K562 (cell line): ENCODE data around the gene GRB14. TPM values are rescaled to one million over a fixed set of nuclear protein-coding genes. Genes with fewer than 3 reads are reported as not detected.

ENCODE experiments used
- ATAC-seq: fragments of 200-7000 bp; cut with Tn5 transposase; 3 replicates; pipeline ENCODE4 v1.9.1; 2020; ENCODE audit warnings: moderate library complexity
- BruUV-seq: library from RNA; stranded (reverse); fragments of 400-500 nt; replicated peaks from 2 replicates; lab custom pipeline; 2021; lab: Mats Ljungman, UMichigan
- CTCF ChIA-PET: fragments of 300-600 bp; formaldehyde crosslinking; extraction: SDS; loops from one replicate; lab custom pipeline; 2021; ENCODE audit warnings: low intra/inter-chr PET ratio; lab: Yijun Ruan, JAX
- POLR2A ChIA-PET: fragments of 300-600, 350-650 bp; sonication (Branson Sonifier 250); formaldehyde crosslinking; extraction: SDS; loops from one replicate; lab custom pipeline; 2021; ENCODE audit warnings: antibody characterized with exemption, inconsistent platforms; lab: Yijun Ruan, JAX
- DNase-seq, 4 experiments: peaks; one replicate each; pipeline versions ENCODE4 v3.0.0 to v3.0.0-alpha.2; 2011 to 2018; ENCODE audit warnings: low spot score in 3 of 4, mixed read lengths in 3 of 4; ENCODE audit errors: extremely low read depth in 1 of 4
- FAIRE-seq: peaks from 2 replicates; lab custom pipeline; 2011; peaks lifted over from hg19 to GRCh38; lab: Jason Lieb, UNC
- H2AFZ ChIP-seq: 2 replicates; pipeline ENCODE4 v1.6.0; 2011; ENCODE audit warnings: low read depth, low read length, control low read depth, inconsistent platforms
- H3K27ac ChIP-seq: fragments of 200-600 bp; 3 replicates; pipeline ENCODE4 v1.8.0; 2011; ENCODE audit warnings: low read depth, mild to moderate bottlenecking, control low read depth, inconsistent platforms, low read length, moderate library complexity, mixed read lengths; ENCODE audit errors: extremely low read depth
- H3K27me3 ChIP-seq, 2 experiments: fragments of 300-600 bp in 1 of 2; 2 replicates in 1 of 2; 3 replicates in 1 of 2; pipeline versions ENCODE4 v1.6.0 to v1.8.0; 2011; ENCODE audit warnings: inconsistent platforms in 2 of 2, low read length in 2 of 2, mild to moderate bottlenecking in 1 of 2, mixed read lengths in 1 of 2, moderate library complexity in 1 of 2; ENCODE audit not compliant: control insufficient read depth in 2 of 2, insufficient read depth in 2 of 2
- H3K36me3 ChIP-seq: fragments of 300-600 bp; 3 replicates; pipeline ENCODE4 v1.8.0; 2011; ENCODE audit warnings: mild to moderate bottlenecking, low read length, inconsistent platforms; ENCODE audit not compliant: control insufficient read depth, insufficient read depth
- H3K4me1 ChIP-seq, 2 experiments: fragments of 200-600 bp in 1 of 2; replicated peaks in 1 of 2; 2 replicates in 1 of 2; 3 replicates in 1 of 2; pipeline versions ENCODE4 v1.5.1 to v1.8.0; 2011; ENCODE audit warnings: inconsistent platforms in 2 of 2, low read length in 2 of 2, mild to moderate bottlenecking in 1 of 2, mixed read lengths in 1 of 2, moderate library complexity in 1 of 2; ENCODE audit not compliant: control insufficient read depth in 2 of 2, insufficient read depth in 2 of 2
- H3K4me2 ChIP-seq: 2 replicates; pipeline ENCODE4 v1.6.1; 2011; ENCODE audit warnings: low read length, control low read depth, inconsistent platforms, mixed read lengths; ENCODE audit not compliant: insufficient read depth
- H3K4me3 ChIP-seq: fragments of 200-600 bp; sonication (generic), shearing (Covaris generic); 2 replicates; pipeline ENCODE4 v1.5.1; 2016; ENCODE audit warnings: control low read depth, inconsistent platforms
- H3K79me2 ChIP-seq: fragments of 200-600 bp; 3 replicates; pipeline ENCODE4 v1.8.0; 2011; ENCODE audit warnings: low read length, inconsistent platforms; ENCODE audit not compliant: control insufficient read depth, insufficient read depth
- H3K9ac ChIP-seq, 2 experiments: 2 replicates each; pipeline versions ENCODE4 v1.6.0 to v1.6.1; 2011; ENCODE audit warnings: low read depth in 2 of 2, low read length in 2 of 2, control low read depth in 1 of 2, inconsistent platforms in 1 of 2, mild to moderate bottlenecking in 1 of 2, mixed read lengths in 1 of 2; ENCODE audit not compliant: insufficient read depth in 1 of 2
- H3K9me1 ChIP-seq: one replicate; pipeline ENCODE4 v1.6.0; 2011; ENCODE audit warnings: inconsistent platforms, mild to moderate bottlenecking, low read length, moderate library complexity; ENCODE audit not compliant: control insufficient read depth, insufficient read depth
- H3K9me3 ChIP-seq: replicated peaks from 2 replicates; pipeline ENCODE4 v1.5.1; 2011; ENCODE audit warnings: low read depth, low read length, inconsistent platforms; ENCODE audit not compliant: control insufficient read depth, insufficient read depth
- H4K20me1 ChIP-seq: replicated peaks from 2 replicates; pipeline ENCODE4 v1.6.1; 2011; ENCODE audit warnings: low read length, inconsistent platforms, mixed read lengths; ENCODE audit not compliant: control insufficient read depth, insufficient read depth
- ATF6 ChIP-seq: sonication (generic); formaldehyde crosslinking; IDR thresholded peaks from 2 replicates; pipeline ENCODE4 v1.4.0; 2020; ENCODE audit warnings: mild to moderate bottlenecking, missing genetic modification reagents
- BRD4 ChIP-seq: fragments of 200-600 bp; sonication (generic); IDR thresholded peaks from 2 replicates; pipeline ENCODE4 v1.6.1; 2017; ENCODE audit warnings: inconsistent platforms
- EP400 ChIP-seq: fragments of 450-650 bp; IDR thresholded peaks from 2 replicates; pipeline ENCODE4 v1.6.1; 2017; ENCODE audit warnings: antibody characterized with exemption, mild to moderate bottlenecking, moderate library complexity
- GABPB2 ChIP-seq: fragments of 250-450 bp; sonication (Bioruptor Pico); conservative IDR thresholded peaks from 2 replicates; pipeline ENCODE4 v1.5.1; 2021; ENCODE audit warnings: mild to moderate bottlenecking
- ID3 ChIP-seq, 2 experiments: fragments of 250-450 bp in 1 of 2; fragments of 450-650 bp in 1 of 2; sonication (Bioruptor Pico) in 1 of 2; IDR thresholded peaks; 2 replicates each; pipeline versions ENCODE4 v1.6.1 to v1.8.0; 2016 to 2021; ENCODE audit warnings: mild to moderate bottlenecking in 2 of 2, moderate library complexity in 2 of 2, missing compliant biosample characterization in 1 of 2, missing genetic modification characterization in 1 of 2
- IRF2 ChIP-seq: sonication (generic); formaldehyde crosslinking; IDR thresholded peaks from 2 replicates; pipeline ENCODE4 v1.8.1; 2022; ENCODE audit warnings: mild to moderate bottlenecking, missing genetic modification reagents
- POLR2A ChIP-seq: fragments of 450-650 bp; conservative IDR thresholded peaks from 2 replicates; pipeline ENCODE4 v1.6.1; 2016
- SLC30A9 ChIP-seq: fragments of 250-450 bp; sonication (Bioruptor Pico); IDR thresholded peaks from 2 replicates; pipeline ENCODE4 v1.8.0; 2022; ENCODE audit warnings: mild to moderate bottlenecking, moderate library complexity
- ZBED1 ChIP-seq: IDR thresholded peaks from 2 replicates; pipeline ENCODE4 v1.6.1; 2014
- ZNF282 ChIP-seq: sonication (generic); formaldehyde crosslinking; IDR thresholded peaks from 2 replicates; pipeline ENCODE4 v1.8.1; 2023; ENCODE audit warnings: missing genetic modification reagents
- ZNF511 ChIP-seq: sonication (generic); formaldehyde crosslinking; IDR thresholded peaks from 2 replicates; pipeline ENCODE4 v1.8.0; 2022; ENCODE audit warnings: mild to moderate bottlenecking, missing genetic modification reagents
- WGBS: fragments of 100-300 bp; shearing (Covaris generic); methylation state at CpG from one replicate; pipeline ENCODE4 v1.1.6; 2016; ENCODE audit warnings: low coverage, mixed read lengths; ENCODE audit not compliant: insufficient coverage; ENCODE audit errors: missing lambda C conversion rate; 5-methylcytosine and 5-hydroxymethylcytosine counted together
- in situ Hi-C: fragments of 300-500 bp; cut with MboI; formaldehyde crosslinking; loops from 4 replicates; pipeline ENCODE4 v1.15.0; 2018; ENCODE audit warnings: inconsistent platforms, mixed read lengths
- intact Hi-C: fragments of 100-400 bp; cut with micrococcal nuclease; formaldehyde crosslinking; loops from 2 replicates; pipeline ENCODE4 v1.14.2; 2022
- polyA plus RNA-seq, 8 experiments: library from polyadenylated mRNA; depleted of rRNA in 4 of 8; stranded (reverse) in 5 of 8; unstranded in 3 of 8; fragments of >200 nt; fragmentation: Nextera tagmentation in 2 of 8; fragmentation: Illumina TruSeq in 1 of 8; extraction: Ambion mirVana in 2 of 8; extraction: Trizol in 1 of 8; gene quantifications; 2 replicates each; pipeline versions ENCODE4 v1.2.1 to v1.2.3, GENCODE V29; 2011 to 2014; ENCODE audit warnings: inconsistent platforms in 1 of 8, missing spikeins in 1 of 8
- total RNA-seq, 7 experiments: library from RNA; depleted of rRNA in 6 of 7; stranded (reverse); fragments of >200 nt in 6 of 7; fragmentation: Illumina TruSeq in 2 of 7; extraction: Trizol in 2 of 7; gene quantifications; 2 replicates each; pipeline versions ENCODE4 v1.2.1 to v1.2.3, GENCODE V29; 2011 to 2021; ENCODE audit warnings: low replicate concordance in 1 of 7
- TF ChIP-seq, protein P1 (sequence below): sonication (generic); formaldehyde crosslinking; IDR thresholded peaks from 2 replicates; pipeline ENCODE4 v1.8.0; 2022; ENCODE audit warnings: mild to moderate bottlenecking, low read depth, missing genetic modification reagents
- TF ChIP-seq, protein P2 (sequence below): fragments of 450-650 bp; IDR thresholded peaks from 2 replicates; pipeline ENCODE4 v1.6.1; 2017; ENCODE audit warnings: antibody characterized with exemption
- TF ChIP-seq, protein P3 (sequence below): sonication (generic); formaldehyde crosslinking; IDR thresholded peaks from 2 replicates; pipeline ENCODE4 v1.8.0; 2022; ENCODE audit warnings: mild to moderate bottlenecking, missing genetic modification reagents

GRB14 gene
- total and polyA plus RNA-seq, 9 of the 15 experiments (the other 6 are each of a cell fraction or from before 2014, with no cell fraction given): not detected

DNA sequence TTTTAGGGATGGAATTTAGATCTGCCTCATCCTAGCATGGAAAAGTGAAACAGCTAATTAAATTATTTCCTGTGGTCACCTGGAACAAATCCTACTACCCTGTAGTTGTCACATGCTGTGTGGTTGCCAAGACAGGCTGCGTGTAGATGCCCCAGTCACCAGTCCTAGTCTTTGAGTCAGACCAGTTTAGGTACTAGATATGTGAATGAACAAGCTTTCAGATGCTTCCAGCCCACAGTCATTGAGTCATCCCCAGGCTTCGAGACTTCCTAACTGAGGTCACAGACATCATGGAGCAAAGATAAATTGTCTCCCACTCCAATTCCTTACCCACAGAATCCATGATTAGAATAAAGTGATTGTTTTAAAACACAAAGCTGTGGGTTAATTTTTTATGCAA, 35.8 kb upstream of the GRB14 start (continued):
- TF ChIP-seq, protein P1, sequence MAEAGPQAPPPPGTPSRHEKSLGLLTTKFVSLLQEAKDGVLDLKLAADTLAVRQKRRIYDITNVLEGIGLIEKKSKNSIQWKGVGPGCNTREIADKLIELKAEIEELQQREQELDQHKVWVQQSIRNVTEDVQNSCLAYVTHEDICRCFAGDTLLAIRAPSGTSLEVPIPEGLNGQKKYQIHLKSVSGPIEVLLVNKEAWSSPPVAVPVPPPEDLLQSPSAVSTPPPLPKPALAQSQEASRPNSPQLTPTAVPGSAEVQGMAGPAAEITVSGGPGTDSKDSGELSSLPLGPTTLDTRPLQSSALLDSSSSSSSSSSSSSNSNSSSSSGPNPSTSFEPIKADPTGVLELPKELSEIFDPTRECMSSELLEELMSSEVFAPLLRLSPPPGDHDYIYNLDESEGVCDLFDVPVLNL (CRISPR knock-in tag): no peak

- H3K27me3 ChIP-seq: no peaks in the 10 kb centered on the region
- POLR2A ChIA-PET: no interaction called here
- intact Hi-C loops: no loop called here
- in situ Hi-C loops: no loop called here
- no peak for ATAC-seq
- no peaks in the 10 kb centered on the region for H3K9me1 ChIP-seq
- no peak overlapping the region for H3K9ac ChIP-seq
- CTCF ChIA-PET: no interaction called here
- no peak for DNase-seq
- WGBS: 0% methylated on average over 2 of the region's 2 CpGs
- no peaks in the 10 kb centered on the region for H3K36me3 ChIP-seq
- H4K20me1 ChIP-seq: no peaks in the 10 kb centered on the region
- no peak overlapping the region for H2AFZ ChIP-seq
- no peak for FAIRE-seq
- no peaks in the 10 kb centered on the region for H3K4me1 ChIP-seq
- H3K79me2 ChIP-seq: no peaks in the 10 kb centered on the region
- no peak overlapping the region for H3K4me3 ChIP-seq
- H3K27ac ChIP-seq: no peak overlapping the region
- H3K9me3 ChIP-seq: no peaks in the 10 kb centered on the region; the same call in none of the 2 replicates
- no peak overlapping the region for H3K4me2 ChIP-seq
- no TSS peak for BruUV-seq
- no peak for TF ChIP-seq ZBED1
- TF ChIP-seq ZNF282 (CRISPR knock-in tag): no peak
- no peak for TF ChIP-seq SLC30A9 (CRISPR knock-in tag)
- TF ChIP-seq, protein P2, sequence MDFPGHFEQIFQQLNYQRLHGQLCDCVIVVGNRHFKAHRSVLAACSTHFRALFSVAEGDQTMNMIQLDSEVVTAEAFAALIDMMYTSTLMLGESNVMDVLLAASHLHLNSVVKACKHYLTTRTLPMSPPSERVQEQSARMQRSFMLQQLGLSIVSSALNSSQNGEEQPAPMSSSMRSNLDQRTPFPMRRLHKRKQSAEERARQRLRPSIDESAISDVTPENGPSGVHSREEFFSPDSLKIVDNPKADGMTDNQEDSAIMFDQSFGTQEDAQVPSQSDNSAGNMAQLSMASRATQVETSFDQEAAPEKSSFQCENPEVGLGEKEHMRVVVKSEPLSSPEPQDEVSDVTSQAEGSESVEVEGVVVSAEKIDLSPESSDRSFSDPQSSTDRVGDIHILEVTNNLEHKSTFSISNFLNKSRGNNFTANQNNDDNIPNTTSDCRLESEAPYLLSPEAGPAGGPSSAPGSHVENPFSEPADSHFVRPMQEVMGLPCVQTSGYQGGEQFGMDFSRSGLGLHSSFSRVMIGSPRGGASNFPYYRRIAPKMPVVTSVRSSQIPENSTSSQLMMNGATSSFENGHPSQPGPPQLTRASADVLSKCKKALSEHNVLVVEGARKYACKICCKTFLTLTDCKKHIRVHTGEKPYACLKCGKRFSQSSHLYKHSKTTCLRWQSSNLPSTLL: no peak
- TF ChIP-seq ATF6: no peak
- no peak for TF ChIP-seq POLR2A
- TF ChIP-seq ID3 (CRISPR knock-in tag; IDR thresholded peaks at IDR 0.05): no peak
- no peak for TF ChIP-seq ID3 (tag; IDR thresholded peaks at IDR 0.05)
- TF ChIP-seq BRD4: no peak
- TF ChIP-seq, protein P3, sequence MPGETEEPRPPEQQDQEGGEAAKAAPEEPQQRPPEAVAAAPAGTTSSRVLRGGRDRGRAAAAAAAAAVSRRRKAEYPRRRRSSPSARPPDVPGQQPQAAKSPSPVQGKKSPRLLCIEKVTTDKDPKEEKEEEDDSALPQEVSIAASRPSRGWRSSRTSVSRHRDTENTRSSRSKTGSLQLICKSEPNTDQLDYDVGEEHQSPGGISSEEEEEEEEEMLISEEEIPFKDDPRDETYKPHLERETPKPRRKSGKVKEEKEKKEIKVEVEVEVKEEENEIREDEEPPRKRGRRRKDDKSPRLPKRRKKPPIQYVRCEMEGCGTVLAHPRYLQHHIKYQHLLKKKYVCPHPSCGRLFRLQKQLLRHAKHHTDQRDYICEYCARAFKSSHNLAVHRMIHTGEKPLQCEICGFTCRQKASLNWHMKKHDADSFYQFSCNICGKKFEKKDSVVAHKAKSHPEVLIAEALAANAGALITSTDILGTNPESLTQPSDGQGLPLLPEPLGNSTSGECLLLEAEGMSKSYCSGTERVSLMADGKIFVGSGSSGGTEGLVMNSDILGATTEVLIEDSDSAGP (CRISPR knock-in tag): no peak
- no peak for TF ChIP-seq EP400
- no peak for TF ChIP-seq ZNF511 (CRISPR knock-in tag)
- TF ChIP-seq IRF2 (CRISPR knock-in tag): no peak
- TF ChIP-seq GABPB2 (CRISPR knock-in tag): no peak
These were observed 34.5 kb upstream of the GRB14 start for GRCh38 chr2:164655750-164656149.
